ENCODE results near the gene AMACR. TPM values are rescaled to one million over a fixed set of nuclear protein-coding genes. Genes with fewer than 3 reads are reported as not detected.

AMACR gene
- total and polyA plus RNA-seq, 9 of the 15 experiments (the other 6 are each of a cell fraction or from before 2014, with no cell fraction given), result 0.72 to 4.6 (median 4.0) TPM

GRCh38 chr5:34007621-34008600 lies at the start of gene AMACR (continued):
- peak; percentile 98 to 99 for TF ChIP-seq UBTF (IDR thresholded peaks at IDR 0.05; ENCODE audit: borderline replicate concordance in 1 of 2, low read depth in 2 of 2, low read length in 2 of 2)
- no peak; the same call in 1 of the 2 replicates for TF ChIP-seq ZKSCAN1 (IDR thresholded peaks at IDR 0.05; ENCODE audit: low read depth, low read length)
- TF ChIP-seq GTF2A2 (tag; IDR thresholded peaks at IDR 0.05), result no peak
- TF ChIP-seq RUNX1 (IDR thresholded peaks at IDR 0.05; ENCODE audit: low read depth), result no peak
- TF ChIP-seq FOXP1 (CRISPR knock-in tag; IDR thresholded peaks at IDR 0.05), result no peak; the same call in 1 of the 2 replicates
- TF ChIP-seq SMARCA5 (IDR thresholded peaks at IDR 0.05), result no peak
- TF ChIP-seq NFIX (CRISPR knock-in tag; IDR thresholded peaks at IDR 0.05; ENCODE audit: low read depth), result no peak
- no peak for TF ChIP-seq SREBF2 (CRISPR knock-in tag; IDR thresholded peaks at IDR 0.05)
- TF ChIP-seq GABPA (tag; conservative IDR thresholded peaks at IDR 0.05; ENCODE audit: low read depth), result peak; percentile 73
- no peak for TF ChIP-seq YY1 (IDR thresholded peaks at IDR 0.05; ENCODE audit: borderline replicate concordance in 1 of 3, control insufficient read depth in 1 of 3, extremely low read depth in 1 of 3, insufficient read depth in 3 of 3, insufficient read length in 1 of 3, insufficient replicate concordance in 2 of 3, low read depth in 1 of 3, low read length in 2 of 3)
- peak; percentile 89 for TF ChIP-seq ZFX (CRISPR knock-in tag; IDR thresholded peaks at IDR 0.05)
- no peak for TF ChIP-seq JUNB (CRISPR knock-in tag; conservative IDR thresholded peaks at IDR 0.05)
- TF ChIP-seq ASH1L (IDR thresholded peaks at IDR 0.05; ENCODE audit: borderline replicate concordance, low read depth, partially characterized antibody), result no peak
- no peak for TF ChIP-seq TSHZ1 (CRISPR knock-in tag; IDR thresholded peaks at IDR 0.05)
- no peak for TF ChIP-seq KDM1A (IDR thresholded peaks at IDR 0.05)
- peak; percentile 86 for TF ChIP-seq HNRNPL (IDR thresholded peaks at IDR 0.05; ENCODE audit: low read depth, low read length)
- no peak; the same call in 1 of the 2 replicates for TF ChIP-seq MAFF (IDR thresholded peaks at IDR 0.05; ENCODE audit: low read length)
- no peak for TF ChIP-seq U2AF2 (optimal IDR thresholded peaks at IDR 0.05; ENCODE audit: low read depth, low read length)
- TF ChIP-seq RHOXF2B (CRISPR knock-in tag; conservative IDR thresholded peaks at IDR 0.05), result no peak
- peak; percentile 76 to 90 for TF ChIP-seq MNT (conservative IDR thresholded peaks at IDR 0.05)

Data from K562 (cell line).